Suppressor macrophage treated with lipopolysaccharide for 4 hours (primary cell): ENCODE measurements around the gene INSIG2.

Experiments
- DNase-seq: peaks from one replicate; pipeline ENCODE4 v3.0.0-alpha.2; 2020

INSIG2 gene

GRCh38 chr2:118131771-118132170 is 43.5 kb downstream of the INSIG2 start:
- DNase-seq = no peak

- DNase-seq = no peak
Measured at GRCh38 chr2:118133916-118134315, 45.6 kb downstream of the INSIG2 start.

- DNase-seq = no peak
Measured at GRCh38 chr2:118134650-118135049, 46.4 kb downstream of the INSIG2 start.

- DNase-seq = no peak
Measured at GRCh38 chr2:118145207-118145606, 56.9 kb downstream of the INSIG2 start.

GRCh38 chr2:118145806-118146205 is 57.5 kb downstream of the INSIG2 start:
- DNase-seq = no peak

GRCh38 chr2:118146315-118147283 is 58.3 kb downstream of the INSIG2 start:
- no peak for DNase-seq

GRCh38 chr2:118148133-118148532 is 59.9 kb downstream of the INSIG2 start:
- DNase-seq = no peak

GRCh38 chr2:118148809-118149208 is 60.5 kb downstream of the INSIG2 start:
- DNase-seq = peak; percentile 27

GRCh38 chr2:118150294-118150693 is 62.0 kb downstream of the INSIG2 start:
- no peak for DNase-seq

- DNase-seq = no peak
Measured at GRCh38 chr2:118151831-118152230, 63.6 kb downstream of the INSIG2 start.

- no peak for DNase-seq
Measured at GRCh38 chr2:118153433-118153832, 65.2 kb downstream of the INSIG2 start.

GRCh38 chr2:118154176-118154575 is 65.9 kb downstream of the INSIG2 start:
- DNase-seq = no peak
